HCT116 (cell line): ENCODE measurements around the gene PPIH. TPM values are rescaled to one million over a fixed set of nuclear protein-coding genes. Genes with fewer than 3 reads are reported as not detected.

Experiments used
- ATAC-seq: fragments of 200-7000 bp; cut with Tn5 transposase; 2 replicates; pipeline ENCODE4 v1.9.1; 2020; ENCODE audit warnings: mild to moderate bottlenecking, moderate library complexity
- BruUV-seq: library from RNA; stranded (reverse); fragments of 400-500 nt; replicated peaks from 2 replicates; lab custom pipeline; 2021; lab: Mats Ljungman, UMichigan
- CTCF ChIA-PET: fragments of 300-600 bp; sonication (Branson Sonifier 250); formaldehyde crosslinking; loops from one replicate; lab custom pipeline; 2021; ENCODE audit warnings: antibody characterized with exemption; lab: Charles Lee
- POLR2A ChIA-PET: fragments of 300-600, 350-600 bp; sonication (Branson Sonifier 250); formaldehyde crosslinking; loops from one replicate; lab custom pipeline; 2021; ENCODE audit warnings: antibody characterized with exemption; lab: Charles Lee
- RAD21 ChIA-PET, 2 experiments: fragments of 300-600 bp; sonication (Branson Sonifier 250); formaldehyde crosslinking; loops; one replicate each; lab custom pipeline; 2023; ENCODE audit warnings: low total read pairs in 2 of 2; ENCODE audit not compliant: uncharacterized antibody in 2 of 2, unreplicated experiment in 2 of 2, low non-redundant PET in 1 of 2; lab: Charles Lee
- DNase-seq: peaks from one replicate; pipeline ENCODE4 v3.0.0-alpha.2; 2010; ENCODE audit warnings: low read depth, low spot score
- H2AFZ ChIP-seq: fragments of 200-600 bp; shearing (Covaris generic), sonication (generic); 2 replicates; pipeline ENCODE4 v1.6.1; 2017; ENCODE audit warnings: low read depth, mixed run types, mixed read lengths, antibody characterized with exemption, low read length; ENCODE audit not compliant: poor library complexity, severe bottlenecking
- H3K27ac ChIP-seq: 2 replicates; pipeline ENCODE4 v1.5.1; 2012; ENCODE audit warnings: low read depth, low read length
- H3K27me3 ChIP-seq: fragments of 200-600 bp; sonication (generic); 2 replicates; pipeline ENCODE4 v1.6.1; 2016; ENCODE audit warnings: mixed run types, low read length, mixed read lengths; ENCODE audit not compliant: insufficient read depth
- H3K36me3 ChIP-seq, 2 experiments: fragments of 200-500 bp in 1 of 2; fragments of 200-600 bp in 1 of 2; sonication (Bioruptor generic) in 1 of 2; sonication (generic) in 1 of 2; 2 replicates each; pipeline versions ENCODE4 v1.5.1 to v1.6.1; 2014 to 2016; ENCODE audit warnings: low read length in 2 of 2, inconsistent platforms in 1 of 2, mixed read lengths in 1 of 2, mixed run types in 1 of 2; ENCODE audit not compliant: insufficient read depth in 2 of 2, control insufficient read depth in 1 of 2
- H3K4me1 ChIP-seq, 2 experiments: fragments of 200-600 bp in 1 of 2; sonication (generic) in 1 of 2; 2 replicates each; pipeline versions ENCODE4 v1.5.1 to v1.6.1; 2012 to 2017; ENCODE audit warnings: low read length in 2 of 2, inconsistent platforms in 1 of 2, mild to moderate bottlenecking in 1 of 2, mixed read lengths in 1 of 2, mixed run types in 1 of 2, moderate library complexity in 1 of 2; ENCODE audit not compliant: insufficient read depth in 2 of 2, control insufficient read depth in 1 of 2
- H3K4me2 ChIP-seq: fragments of 200-600 bp; sonication (generic); 2 replicates; pipeline ENCODE4 v1.6.1; 2017; ENCODE audit warnings: mixed run types, low read length, mixed read lengths
- H3K4me3 ChIP-seq, 2 experiments: fragments of 200-600 bp in 1 of 2; sonication (generic) in 1 of 2; replicated peaks in 1 of 2; 2 replicates each; pipeline ENCODE4 v1.5.1; 2011 to 2016; ENCODE audit warnings: low read length in 2 of 2, control low read depth in 1 of 2, low read depth in 1 of 2, mild to moderate bottlenecking in 1 of 2, mixed read lengths in 1 of 2, mixed run types in 1 of 2
- H3K79me2 ChIP-seq: fragments of 200-600 bp; sonication (generic); 2 replicates; pipeline ENCODE4 v1.6.1; 2017; ENCODE audit warnings: mild to moderate bottlenecking, mixed run types, low read length, moderate library complexity, mixed read lengths; ENCODE audit not compliant: insufficient read depth
- H3K9ac ChIP-seq: fragments of 200-600 bp; sonication (generic); 2 replicates; pipeline ENCODE4 v1.6.1; 2016; ENCODE audit warnings: low read length, mixed read lengths
- H3K9me2 ChIP-seq: fragments of 200-600 bp; sonication (generic), shearing (Covaris generic); 2 replicates; pipeline ENCODE4 v1.6.1; 2017; ENCODE audit warnings: mixed run types, mild to moderate bottlenecking, moderate library complexity; ENCODE audit not compliant: insufficient read depth
- H3K9me3 ChIP-seq, 2 experiments: fragments of 200-500 bp in 1 of 2; fragments of 200-600 bp in 1 of 2; sonication (Bioruptor generic) in 1 of 2; sonication (generic) in 1 of 2; 2 replicates each; pipeline ENCODE4 v1.6.1; 2014 to 2017; ENCODE audit warnings: low read length in 2 of 2, mixed read lengths in 2 of 2, inconsistent platforms in 1 of 2, low read depth in 1 of 2, mild to moderate bottlenecking in 1 of 2, mixed run types in 1 of 2, moderate library complexity in 1 of 2; ENCODE audit not compliant: control insufficient read depth in 1 of 2, insufficient read depth in 1 of 2
- H4K20me1 ChIP-seq: fragments of 200-600 bp; sonication (generic), shearing (Covaris generic); 2 replicates; pipeline ENCODE4 v1.6.1; 2017; ENCODE audit warnings: mixed run types, mild to moderate bottlenecking, moderate library complexity; ENCODE audit not compliant: insufficient read depth
- ATF3 ChIP-seq: IDR thresholded peaks from 2 replicates; pipeline ENCODE4 v1.6.1; 2012
- CBX3 ChIP-seq: IDR thresholded peaks from 2 replicates; pipeline ENCODE4 v1.6.1; 2012; ENCODE audit warnings: low read depth
- CEBPB ChIP-seq: IDR thresholded peaks from 2 replicates; pipeline ENCODE4 v1.6.1; 2012; ENCODE audit warnings: low read depth
- CTCF ChIP-seq, 3 experiments: fragments of 200-600 bp in 1 of 3; sonication (generic) in 1 of 3; IDR thresholded peaks in 2 of 3; conservative IDR thresholded peaks in 1 of 3; 2 replicates each; pipeline ENCODE4 v1.5.1; 2012 to 2017; ENCODE audit warnings: low read depth in 2 of 3, low read length in 2 of 3, antibody characterized with exemption in 1 of 3, borderline replicate concordance in 1 of 3, control low read depth in 1 of 3, mild to moderate bottlenecking in 1 of 3, mixed read lengths in 1 of 3, mixed run types in 1 of 3, moderate library complexity in 1 of 3; ENCODE audit not compliant: insufficient read depth in 1 of 3
- EGR1 ChIP-seq: IDR thresholded peaks from 2 replicates; pipeline ENCODE4 v1.6.1; 2012; ENCODE audit warnings: low read depth
- ELF1 ChIP-seq: IDR thresholded peaks from 2 replicates; pipeline ENCODE4 v1.6.1; 2012; ENCODE audit warnings: low read depth, borderline replicate concordance
- EZH2 ChIP-seq: fragments of 200-600 bp; sonication (generic); IDR thresholded peaks from 2 replicates; pipeline ENCODE4 v1.6.1; 2017; ENCODE audit warnings: antibody characterized with exemption, mixed run types
- EZH2phosphoT487 ChIP-seq: fragments of 200-600 bp; IDR thresholded peaks from 2 replicates; pipeline ENCODE4 v1.6.1; 2018; ENCODE audit warnings: antibody characterized with exemption, borderline replicate concordance
- POLR2A ChIP-seq: IDR thresholded peaks from 2 replicates; pipeline ENCODE4 v1.7.0; 2011; ENCODE audit warnings: borderline replicate concordance; ENCODE audit not compliant: insufficient read depth, insufficient read length; ENCODE audit errors: extremely low read depth
- REST ChIP-seq: IDR thresholded peaks from 2 replicates; pipeline ENCODE4 v1.6.1; 2012; ENCODE audit warnings: low read depth
- SIN3A ChIP-seq: IDR thresholded peaks from 2 replicates; pipeline ENCODE4 v1.6.1; 2012; ENCODE audit warnings: low read depth
- intact Hi-C: fragments of 100-400 bp; cut with micrococcal nuclease; formaldehyde crosslinking; loops from 2 replicates; pipeline ENCODE4 v1.10.0; 2022
- total RNA-seq: library from RNA; stranded (reverse); gene quantifications from one replicate; pipeline ENCODE4 v1.2.1, GENCODE V29; 2021; ENCODE audit not compliant: unreplicated experiment

Gene PPIH
- total RNA-seq, 1 experiment from 2014 or later, result 100 TPM

GRCh38 chr1:42690477-42691156 lies 32.4 kb downstream of the PPIH start:
- H3K79me2 ChIP-seq, result peaks cover 100% of the 10 kb centered on the region
- H3K27ac ChIP-seq, result no peak overlapping the region
- no peak overlapping the region for H2AFZ ChIP-seq
- DNase-seq (no peak), ATAC-seq (peak; percentile 42; the same call in 1 of the 2 replicates)
- peaks cover 10 to 62% of the 10 kb centered on the region in 2 experiments for H3K36me3 ChIP-seq
- H3K9me2 ChIP-seq, result no peaks in the 10 kb centered on the region
- H3K9ac ChIP-seq, result no peak overlapping the region
- no peak overlapping the region for H3K4me2 ChIP-seq
- peaks cover 96% of the 10 kb centered on the region; the same call in 1 of the 2 replicates for H4K20me1 ChIP-seq
- POLR2A ChIA-PET, result interaction anchor here (1.2 kb wide), 1 partner anchor 8 kb away, joined by 5 read pairs; the partner anchor contains the start of gene YBX1
- CTCF ChIA-PET, result interaction anchor here (1.3 kb wide), 1 partner anchor 112 kb away, joined by 3 read pairs; no protein-coding TSS in a partner anchor
- H3K4me1 ChIP-seq, result peaks cover 11 to 19% of the 10 kb centered on the region in 2 experiments; a peak in 3 of 4 replicates
- no peaks in the 10 kb centered on the region for H3K9me3 ChIP-seq
- no peaks in the 10 kb centered on the region for H3K27me3 ChIP-seq
- TF ChIP-seq CTCF (IDR thresholded peaks at IDR 0.05 in 2 of 3, conservative IDR thresholded peaks at IDR 0.05 in 1 of 3; ENCODE audit: borderline replicate concordance in 1 of 3, insufficient read depth in 1 of 3, low read depth in 2 of 3, low read length in 2 of 3) (peak in 1 of 3 experiments; percentile 10; a peak in 1 of 6 replicates), EZH2 (no peak), EZH2phosphoT487 (no peak), SIN3A (no peak), CEBPB (no peak)
- RAD21 ChIA-PET, result no interaction called here
- intact Hi-C loops, result no loop called here
- no peak overlapping the region for H3K4me3 ChIP-seq
- BruUV-seq, result no TSS peak

- H3K27ac ChIP-seq, result no peak overlapping the region
- ChIA-PET POLR2A (interaction anchor here (1.2 kb wide), 1 partner anchor 9 kb away, joined by 5 read pairs; the partner anchor contains the start of gene YBX1), CTCF (interaction anchor here (1.3 kb wide), 1 partner anchor 113 kb away, joined by 3 read pairs; no protein-coding TSS in a partner anchor), RAD21 (no interaction called here)
- H3K27me3 ChIP-seq, result no peaks in the 10 kb centered on the region
- intact Hi-C loops, result no loop called here
- H3K36me3 ChIP-seq, result peaks cover 13 to 67% of the 10 kb centered on the region in 2 experiments
- H3K4me1 ChIP-seq, result peaks cover 11 to 19% of the 10 kb centered on the region in 2 experiments; a peak in 3 of 4 replicates
- H3K4me2 ChIP-seq, result no peak overlapping the region
- no TSS peak for BruUV-seq
- no peaks in the 10 kb centered on the region for H3K9me3 ChIP-seq
- no peak overlapping the region for H3K4me3 ChIP-seq
- H3K9me2 ChIP-seq, result no peaks in the 10 kb centered on the region
- no peak for DNase-seq
- no peak for ATAC-seq
- H3K9ac ChIP-seq, result no peak overlapping the region
- no peak overlapping the region for H2AFZ ChIP-seq
- H4K20me1 ChIP-seq, result peaks cover 95% of the 10 kb centered on the region; the same call in 1 of the 2 replicates
- H3K79me2 ChIP-seq, result peaks cover 100% of the 10 kb centered on the region
- TF ChIP-seq ATF3 (no peak), ELF1 (no peak), CBX3 (no peak), EGR1 (no peak), POLR2A (no peak), REST (no peak), EZH2phosphoT487 (no peak), SIN3A (no peak)
These were observed 32.9 kb downstream of the PPIH start for GRCh38 chr1:42691157-42691498.
